Stimulated activated CD4-positive, alpha-beta T cell treated with anti-CD3 and anti-CD28 coated beads, Interleukin-2, amount 100 ng/mL, for 48 hours (primary cell): ENCODE measurements around the gene PNCK.

Experiments
- DNase-seq, 2 donors: peaks; one replicate each; pipeline ENCODE4 v3.0.0-alpha.2; 2020

The PNCK gene

DNA sequence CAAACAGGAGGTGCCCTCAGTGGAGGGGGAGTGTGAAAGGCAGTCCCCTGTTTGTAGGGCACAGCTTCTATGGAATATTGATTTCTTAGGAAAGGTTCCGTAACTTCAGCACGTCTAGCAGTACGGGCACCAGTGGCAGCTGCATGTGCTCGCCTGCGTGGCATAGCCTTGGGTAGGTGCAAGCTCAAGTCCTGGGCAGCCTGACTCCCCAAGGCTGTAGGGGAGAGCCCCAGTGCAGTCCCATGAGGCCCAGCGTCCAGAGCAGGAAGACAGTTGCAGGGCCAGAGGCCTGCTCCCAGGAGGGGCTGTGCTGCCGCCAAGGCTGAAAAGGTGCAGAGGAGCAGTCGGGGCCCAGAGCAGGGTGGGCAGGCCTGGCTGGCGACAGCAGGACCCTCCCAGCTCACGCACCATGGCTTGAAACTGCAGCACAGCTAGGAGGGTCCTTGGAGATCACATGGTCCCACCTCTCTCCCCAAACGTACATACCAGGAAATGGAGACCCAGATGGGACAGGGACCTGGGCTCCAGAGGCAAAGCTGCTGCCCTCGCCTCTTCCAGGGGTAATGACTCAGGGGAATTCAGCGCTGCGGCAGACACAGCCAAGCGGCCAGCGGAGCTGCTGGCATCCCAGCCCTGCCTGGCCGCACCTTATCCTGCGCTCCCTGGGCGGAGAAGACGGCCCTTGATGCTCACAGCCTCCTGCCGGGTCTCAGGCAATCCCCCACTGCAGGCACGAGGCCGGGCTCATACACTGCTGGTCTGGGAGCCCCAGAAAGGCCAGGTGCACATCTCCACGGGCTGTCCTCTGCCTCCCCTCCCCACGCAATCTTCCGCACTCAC is 32.7 kb downstream of the PNCK start:
- DNase-seq, result no peak

DNA sequence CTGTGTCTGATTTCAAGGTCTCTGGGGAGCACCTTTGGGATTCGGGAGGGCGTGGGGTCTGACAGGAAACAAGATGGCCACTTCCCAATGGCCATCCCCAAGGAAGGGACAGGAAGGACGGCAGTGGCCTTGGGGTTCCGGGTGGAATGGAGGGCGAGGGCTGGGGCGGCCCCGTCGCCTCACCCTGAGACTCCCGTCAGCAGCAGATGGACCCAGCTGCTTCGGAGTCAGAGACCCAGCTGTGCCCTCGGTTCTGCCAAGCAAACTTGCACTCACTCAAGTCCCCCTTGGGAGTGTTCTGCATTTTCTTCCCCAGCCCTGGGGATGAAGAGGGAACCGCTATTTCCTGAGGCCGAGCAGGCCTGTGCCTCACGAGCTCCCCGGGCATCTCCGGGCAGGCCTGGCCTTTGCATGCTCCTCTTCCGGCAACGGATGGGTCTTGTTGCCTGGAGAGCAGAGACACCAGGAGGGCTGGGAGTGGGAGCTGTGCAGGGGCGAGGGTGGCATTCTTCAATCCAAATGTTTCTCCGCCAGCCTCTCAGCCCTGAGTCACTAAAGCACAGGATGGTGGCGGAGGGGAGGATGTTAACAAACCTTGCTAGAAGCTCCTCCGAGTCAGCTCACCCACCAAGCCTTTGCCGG is 33.4 kb downstream of the PNCK start:
- DNase-seq, result no peak

DNA sequence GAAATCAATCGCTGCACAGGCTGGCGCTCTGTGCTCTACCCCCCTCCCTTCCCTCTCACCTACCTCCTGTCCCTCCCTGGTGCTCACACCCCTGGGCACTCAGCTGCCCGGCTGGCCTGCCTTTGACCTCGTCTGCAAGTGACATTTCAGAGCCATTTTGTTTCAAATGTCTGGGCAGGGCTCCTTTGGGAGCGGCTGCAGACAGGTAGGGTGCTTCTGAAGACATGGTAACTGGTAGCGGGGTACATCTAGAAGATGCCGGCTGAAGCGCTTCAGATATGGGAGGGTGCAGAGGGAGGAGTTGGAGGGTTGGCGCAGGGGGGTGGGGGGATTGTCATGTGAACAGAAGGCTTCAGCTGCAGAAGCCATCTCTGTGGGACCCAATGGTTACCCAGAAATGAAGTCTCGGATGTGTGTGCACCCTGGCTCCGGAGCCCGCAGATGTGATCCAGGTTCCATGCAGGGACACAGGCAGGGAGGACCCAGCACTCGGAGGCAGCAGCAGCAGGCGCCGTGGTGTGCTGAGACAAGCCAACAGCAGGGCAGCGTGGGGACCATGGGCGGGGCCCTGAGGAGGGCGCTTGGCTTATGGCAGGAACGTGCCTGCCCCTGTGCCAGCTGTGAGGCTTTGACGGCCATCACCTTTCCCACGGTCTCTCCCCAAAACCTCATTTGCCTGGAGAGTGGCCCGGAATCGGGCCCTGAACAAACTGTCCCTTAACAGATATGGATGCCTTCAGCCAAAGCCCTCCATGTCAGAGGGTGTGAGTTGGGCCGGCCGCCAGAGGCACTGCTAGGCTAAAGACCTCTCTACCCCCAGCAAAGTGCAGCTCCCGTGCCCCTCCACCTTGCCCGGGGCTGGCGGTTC is 34.2 kb downstream of the PNCK start:
- DNase-seq, result no peak

DNA sequence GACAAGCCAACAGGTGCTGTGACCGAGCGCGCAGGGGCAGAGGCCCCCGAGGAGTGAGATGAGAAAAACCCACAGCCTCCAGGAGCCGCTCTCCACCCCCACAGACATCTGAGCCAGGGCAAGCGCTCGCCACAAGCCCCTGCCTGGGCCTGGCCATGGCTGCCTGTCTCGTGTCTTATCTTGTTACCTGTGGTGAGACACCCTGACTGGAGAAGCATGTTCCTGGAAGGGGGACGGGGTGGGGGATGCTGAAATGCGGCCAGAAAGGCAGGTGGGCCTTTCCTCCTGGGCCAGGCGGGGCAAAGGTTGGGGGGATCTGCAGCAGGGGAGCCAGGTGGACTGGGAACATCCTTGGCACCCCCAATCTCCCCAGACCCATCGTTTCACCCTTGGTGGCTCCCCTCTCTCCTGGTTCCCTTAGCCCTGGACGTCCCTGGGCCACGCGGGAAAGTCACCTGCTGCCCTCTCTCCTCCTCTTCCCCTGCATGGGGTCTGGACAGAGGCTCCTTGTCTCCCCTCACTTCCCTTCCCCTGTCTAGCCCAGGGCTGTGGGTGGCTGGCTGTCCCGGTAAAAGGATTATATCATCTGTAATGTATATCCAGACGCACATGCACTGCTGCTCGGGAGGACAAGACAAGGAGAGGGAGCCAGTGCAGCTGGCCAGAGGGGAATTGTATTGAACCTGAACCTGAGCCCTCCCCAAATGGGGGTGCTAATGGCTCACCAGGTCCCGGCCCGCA is 35.0 kb downstream of the PNCK start:
- no peak for DNase-seq

DNA sequence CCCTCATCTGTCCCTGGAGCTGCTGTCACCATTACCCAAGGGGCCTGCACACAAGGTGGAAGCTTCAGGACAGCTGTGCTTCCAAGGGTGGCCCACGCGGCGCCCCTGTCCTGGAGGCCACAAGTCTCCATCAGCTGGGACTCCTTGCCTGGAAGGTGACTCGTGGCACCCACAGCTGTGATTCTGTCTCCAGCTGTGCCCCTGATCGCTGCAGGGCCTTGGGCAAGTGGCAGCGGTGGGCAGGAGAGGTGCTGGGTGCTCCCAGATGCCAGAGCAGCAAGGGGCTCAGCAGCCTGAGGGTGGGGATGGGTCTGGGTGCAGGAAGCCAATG is 35.6 kb downstream of the PNCK start:
- no peak for DNase-seq

DNA sequence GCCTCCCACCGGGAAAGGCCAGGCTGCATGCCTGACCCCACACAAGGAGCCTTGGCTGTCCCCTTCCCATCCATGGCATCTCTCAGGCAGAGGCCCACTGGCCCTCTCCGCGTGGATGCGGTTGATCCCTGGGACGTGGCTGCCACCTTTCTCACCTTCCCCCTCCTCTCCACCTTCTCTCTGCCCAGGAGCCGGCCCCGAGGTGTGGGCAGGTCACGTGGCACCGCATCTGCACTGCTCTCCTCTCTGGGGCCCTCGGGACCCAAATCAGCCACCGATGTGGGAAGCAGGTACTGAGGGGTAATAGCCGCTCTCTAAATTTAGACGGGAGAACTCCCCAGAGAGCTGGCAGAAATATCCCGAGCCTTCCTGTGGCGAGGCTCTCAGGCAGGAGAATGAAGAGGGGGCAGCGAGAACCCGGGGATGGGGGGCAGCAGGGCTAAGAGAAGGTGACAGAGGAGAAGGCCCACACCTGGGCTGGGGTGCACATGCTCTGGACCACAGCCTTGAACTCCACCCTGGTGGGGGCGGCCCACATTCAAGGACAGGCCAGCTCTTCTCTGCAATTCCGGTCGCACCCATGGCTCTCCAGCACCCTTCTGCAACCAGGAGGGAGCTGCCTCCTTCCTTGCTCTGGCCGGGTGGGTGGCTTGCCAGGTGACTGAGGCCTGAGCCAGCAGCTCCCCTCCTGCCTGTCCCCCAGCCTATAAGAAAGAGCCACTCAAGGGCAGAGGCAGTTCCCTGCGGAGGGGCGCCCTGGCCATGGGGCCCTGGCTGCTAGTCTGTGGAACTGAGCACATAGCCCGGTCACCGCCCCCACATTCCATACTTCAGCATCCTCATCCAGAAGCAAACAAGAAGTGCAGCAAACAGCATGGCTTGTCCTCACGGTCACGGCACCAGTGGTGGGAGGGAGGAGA is 36.2 kb downstream of the PNCK start:
- DNase-seq, result no peak

DNA sequence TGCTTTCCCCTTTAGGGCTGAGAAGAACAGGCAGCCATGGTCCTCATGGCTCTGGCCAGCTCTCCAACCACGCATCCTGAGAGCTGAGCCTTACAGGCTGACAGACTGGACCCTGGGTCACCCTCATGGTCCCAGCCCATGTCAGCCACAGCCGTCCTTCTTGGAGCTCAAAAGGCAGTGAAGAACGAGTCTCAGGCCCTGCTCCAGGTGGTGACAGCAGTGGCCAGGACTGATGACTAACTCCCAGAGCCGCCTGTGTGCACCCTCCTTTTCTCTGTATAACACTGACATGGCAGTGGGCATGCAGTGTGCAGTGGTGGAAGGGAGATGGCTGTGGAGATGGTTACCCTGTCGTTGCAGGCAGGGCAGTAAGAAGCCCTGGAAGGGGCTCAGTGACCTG is 36.9 kb downstream of the PNCK start:
- no peak for DNase-seq

DNA sequence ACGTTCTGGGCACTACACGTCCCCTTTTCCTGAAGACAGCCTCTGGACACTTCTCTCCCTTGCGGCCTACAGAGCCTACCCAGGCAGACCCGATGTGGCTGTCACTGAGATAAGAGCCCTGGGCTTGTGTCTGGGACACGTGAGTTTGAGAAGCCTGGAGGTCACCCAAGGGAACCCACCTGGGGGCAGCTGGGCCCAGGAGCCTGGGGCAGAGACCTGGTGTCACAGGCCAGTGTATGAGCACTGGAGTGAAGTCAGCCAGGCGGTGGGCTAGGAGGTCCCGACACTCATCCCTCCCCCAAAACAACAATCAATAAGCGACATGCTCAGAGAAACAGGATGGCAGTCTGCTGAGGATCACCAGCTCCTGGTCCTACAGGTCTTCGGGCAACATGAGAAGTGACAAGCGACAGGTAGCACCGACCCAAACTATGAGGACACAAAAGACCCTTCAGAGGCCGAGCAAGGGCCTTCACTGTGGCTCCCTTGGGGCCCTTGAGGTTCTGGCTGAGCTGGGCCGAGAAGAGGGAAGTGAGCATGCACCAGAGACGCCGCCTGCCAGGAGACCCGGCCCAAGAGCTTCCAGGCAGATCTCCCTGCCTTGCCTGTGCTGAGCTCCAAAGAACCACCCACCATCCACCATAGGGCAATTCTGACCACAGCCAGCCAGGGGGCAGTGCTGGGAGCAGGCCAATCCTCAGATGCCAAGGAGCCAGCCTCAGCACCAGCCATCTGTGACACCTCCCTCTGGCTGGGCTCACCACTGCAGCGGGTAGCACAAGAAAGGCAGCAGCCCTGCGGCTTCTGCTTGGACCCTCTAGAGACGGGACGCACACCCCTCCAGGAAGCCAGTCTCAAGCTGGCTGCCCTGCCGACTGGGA is 37.6 kb downstream of the PNCK start:
- no peak for DNase-seq

DNA sequence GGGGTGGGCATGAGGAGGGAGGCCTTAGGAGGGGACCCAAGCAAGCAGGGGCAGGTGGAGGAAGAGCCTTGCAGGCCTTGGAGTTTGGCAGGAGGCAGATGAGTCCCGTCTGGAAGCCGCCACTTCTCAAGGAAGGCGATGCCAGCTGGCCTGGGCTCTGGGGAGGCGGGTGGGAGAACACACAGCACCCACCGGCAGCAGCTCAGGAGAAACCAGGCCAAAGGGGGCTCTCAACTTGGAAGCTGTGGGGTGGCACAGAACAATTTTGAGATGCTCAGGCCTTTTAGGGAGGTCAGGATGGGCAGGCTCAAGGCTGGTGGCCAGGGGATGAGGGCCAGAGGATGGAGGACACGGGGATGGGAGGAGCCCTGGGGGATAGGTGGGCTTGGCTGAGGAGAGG is 38.2 kb downstream of the PNCK start:
- DNase-seq, result no peak

DNA sequence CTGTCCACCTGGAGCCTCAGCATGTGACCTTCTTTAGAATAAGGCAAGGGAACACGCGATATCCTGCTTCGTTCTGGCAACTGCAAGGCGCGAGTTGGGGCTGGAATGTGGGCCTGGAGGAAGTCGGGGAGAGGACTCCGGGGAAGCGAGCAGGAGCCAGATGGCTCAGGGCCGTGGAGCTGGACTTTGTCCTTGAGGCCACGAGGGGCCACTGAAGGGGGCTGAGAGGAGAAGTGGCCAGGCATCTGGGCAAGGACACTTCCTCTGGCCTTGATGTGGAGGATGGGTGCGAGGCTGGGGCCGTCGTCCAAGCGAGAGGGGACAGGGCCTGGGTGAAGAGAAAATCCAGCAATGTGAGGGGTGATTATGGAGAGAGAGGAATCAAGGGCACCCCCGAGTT is 38.8 kb downstream of the PNCK start:
- DNase-seq, result no peak

DNA sequence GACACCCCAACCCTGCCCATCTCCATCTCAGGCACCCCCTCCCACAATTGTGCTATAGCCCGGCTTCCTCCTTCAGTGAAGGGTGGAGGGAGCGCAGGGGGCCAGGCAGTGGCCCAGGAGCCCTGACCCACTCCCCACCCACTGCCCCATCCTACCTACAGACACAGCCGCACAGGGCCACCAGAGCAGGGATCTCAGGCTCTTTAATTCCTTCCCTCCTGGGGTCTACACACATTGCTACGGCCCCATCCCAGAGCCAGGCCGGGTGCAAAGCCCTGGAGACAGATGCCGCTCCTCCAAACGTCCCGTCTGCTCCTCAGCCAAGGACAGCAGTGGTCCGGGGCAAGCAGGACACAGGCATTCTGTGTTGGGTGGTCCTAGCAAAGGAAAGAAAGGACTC is 39.4 kb downstream of the PNCK start:
- no peak for DNase-seq

DNA sequence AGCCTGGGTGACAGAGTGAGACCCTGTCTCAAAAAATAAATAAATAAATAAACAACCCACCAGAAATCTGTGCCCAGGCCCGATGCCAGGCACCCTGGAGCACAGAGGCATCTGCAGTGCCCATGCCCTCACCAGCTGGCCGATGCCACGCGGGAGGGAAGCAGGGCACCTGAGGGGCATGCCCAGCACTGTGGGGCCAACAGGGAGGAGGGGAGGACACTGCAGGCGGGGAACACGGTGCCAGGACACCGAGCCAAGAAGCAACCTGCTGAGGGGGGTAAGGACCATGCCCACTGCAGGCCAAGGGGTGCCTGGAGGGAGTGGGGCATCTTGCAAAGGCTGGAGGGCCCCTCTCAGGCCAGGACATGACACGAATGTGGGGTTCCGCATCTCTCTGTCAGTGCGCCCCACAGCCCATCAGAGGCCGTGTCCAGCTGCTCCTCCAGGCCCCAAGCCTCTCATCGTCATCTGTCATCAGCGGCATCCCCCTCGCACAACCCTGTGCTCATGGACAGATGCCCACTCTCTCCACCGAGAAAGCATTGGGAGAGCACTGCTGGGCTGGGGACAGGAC is 39.9 kb downstream of the PNCK start:
- DNase-seq, result no peak

DNA sequence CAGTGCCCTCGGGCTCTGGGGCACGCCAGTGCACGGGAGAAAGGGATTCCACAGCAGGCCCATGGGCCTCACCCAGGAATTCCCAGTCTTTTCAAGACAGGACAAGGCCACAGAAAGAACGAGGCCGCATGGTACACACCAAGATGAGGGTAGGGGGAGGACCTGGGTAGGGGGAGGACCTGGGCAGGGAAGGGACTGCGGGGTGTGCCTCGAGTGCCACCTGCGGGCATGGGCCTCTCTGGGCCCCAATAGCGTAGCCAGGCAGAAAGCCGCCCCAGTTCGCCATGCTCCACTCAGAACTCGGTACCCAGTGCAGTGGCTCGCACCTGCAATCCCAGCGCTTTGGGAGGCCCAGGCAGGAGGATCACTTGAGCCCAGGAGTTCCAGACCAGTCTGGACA is 40.6 kb downstream of the PNCK start:
- DNase-seq, result no peak

DNA sequence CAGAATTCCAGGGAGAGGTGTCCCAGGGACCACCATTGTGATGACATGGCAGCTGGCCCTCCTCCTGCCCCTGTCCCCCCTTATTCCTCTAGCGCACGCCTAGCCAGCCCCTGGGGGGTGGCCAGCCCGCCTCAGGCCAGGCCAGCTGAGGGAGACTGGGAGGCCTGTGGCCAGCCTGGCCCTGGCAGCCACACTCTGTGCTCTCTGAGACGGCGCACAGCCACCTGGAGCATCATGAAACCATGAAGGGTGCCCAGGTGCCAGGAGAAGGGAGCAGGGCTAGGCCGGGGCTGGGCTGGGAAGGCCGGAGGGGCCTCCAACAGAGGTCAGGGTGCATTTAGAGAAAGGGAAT is 41.0 kb downstream of the PNCK start:
- no peak for DNase-seq

DNA sequence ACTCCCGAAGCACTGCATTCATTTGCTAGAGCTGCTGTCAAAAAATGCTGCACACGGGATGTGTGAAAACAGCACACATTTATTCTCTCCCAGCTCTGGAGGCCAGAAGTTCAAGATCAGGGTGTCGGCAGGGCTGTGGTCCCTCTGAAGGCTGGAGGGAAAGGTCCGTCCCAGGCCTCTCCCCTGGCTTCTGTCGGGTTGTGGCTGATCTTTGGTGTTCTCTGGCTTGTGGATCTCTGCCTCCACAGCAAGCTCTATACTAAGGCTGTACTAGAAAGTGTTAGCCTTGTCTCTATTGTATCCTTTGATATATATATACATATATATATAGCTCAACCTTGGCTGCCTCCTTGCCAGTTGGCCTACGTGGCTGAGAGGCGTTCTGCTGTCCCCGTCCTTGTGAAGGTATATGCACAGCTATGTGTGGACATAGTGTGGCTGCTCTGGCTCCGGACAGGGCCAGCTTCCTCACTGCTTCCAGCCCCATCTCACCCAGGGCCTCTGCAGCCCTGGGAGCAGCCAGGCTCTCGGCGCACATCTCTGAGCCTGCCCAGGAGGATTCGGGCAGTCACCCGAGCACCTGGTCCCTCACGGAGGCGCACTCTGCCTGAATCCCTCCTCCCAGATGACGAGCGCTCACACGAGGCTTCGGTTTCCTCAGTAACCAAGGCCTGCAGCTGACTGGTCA is 41.6 kb downstream of the PNCK start:
- DNase-seq, result no peak

DNA sequence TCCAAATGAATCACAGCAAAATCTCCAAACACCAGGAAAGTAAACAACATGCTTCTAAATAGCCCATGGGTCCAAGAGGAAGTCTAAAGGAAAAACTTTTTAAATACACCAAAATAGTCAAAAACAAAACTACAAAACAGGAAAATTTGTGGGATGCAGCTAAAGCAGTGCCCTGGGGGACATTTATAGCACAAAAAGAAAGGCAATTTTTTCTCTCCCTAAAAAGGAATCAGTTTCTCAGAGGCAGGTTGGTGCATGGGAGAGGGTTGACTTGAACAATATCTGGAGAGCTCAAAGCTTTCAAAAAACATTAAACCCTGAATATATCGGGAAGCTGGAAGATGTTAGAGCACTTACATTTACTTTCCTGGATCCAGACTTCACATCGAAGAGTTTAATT is 42.3 kb downstream of the PNCK start:
- DNase-seq, result no peak

DNA sequence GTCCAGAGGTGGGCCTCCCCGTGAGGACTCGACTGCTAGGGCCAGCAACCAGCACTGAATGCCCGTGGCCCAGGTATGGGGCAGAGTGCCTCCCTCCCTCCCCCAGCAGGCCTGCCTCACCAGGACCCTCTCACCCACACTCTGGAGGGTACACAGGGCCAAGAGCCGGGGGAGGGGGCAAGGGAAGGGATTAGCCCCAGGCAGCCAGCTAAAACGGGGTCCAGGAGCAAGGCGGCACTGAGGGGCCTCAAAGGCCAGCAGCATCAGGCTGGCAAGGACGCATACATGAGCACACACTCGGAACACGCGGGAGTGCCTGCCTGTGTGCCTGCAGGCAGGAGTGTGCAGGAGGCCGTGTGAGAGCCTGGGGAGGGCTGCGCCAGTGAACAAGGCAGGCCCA is 44.9 kb downstream of the PNCK start:
- DNase-seq, result no peak

DNA sequence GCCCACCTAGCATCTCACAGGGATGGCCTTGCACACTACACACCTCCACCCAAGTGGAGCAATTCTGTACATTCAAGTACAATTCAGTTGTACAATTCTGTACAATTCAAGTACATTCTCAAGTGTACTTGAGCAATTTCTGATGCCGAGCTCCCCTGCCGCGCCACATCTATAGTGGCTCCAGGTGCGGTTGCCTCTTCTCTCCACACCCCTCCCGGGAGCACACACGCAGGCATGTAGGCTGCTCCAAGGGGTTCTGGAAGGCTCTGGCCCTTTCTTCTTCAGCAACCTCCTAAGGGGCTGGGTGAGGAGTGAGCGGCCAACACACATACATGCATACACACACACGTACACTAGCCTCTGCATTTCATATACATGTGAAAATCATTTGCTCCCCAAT is 45.5 kb downstream of the PNCK start:
- DNase-seq, result no peak

DNA sequence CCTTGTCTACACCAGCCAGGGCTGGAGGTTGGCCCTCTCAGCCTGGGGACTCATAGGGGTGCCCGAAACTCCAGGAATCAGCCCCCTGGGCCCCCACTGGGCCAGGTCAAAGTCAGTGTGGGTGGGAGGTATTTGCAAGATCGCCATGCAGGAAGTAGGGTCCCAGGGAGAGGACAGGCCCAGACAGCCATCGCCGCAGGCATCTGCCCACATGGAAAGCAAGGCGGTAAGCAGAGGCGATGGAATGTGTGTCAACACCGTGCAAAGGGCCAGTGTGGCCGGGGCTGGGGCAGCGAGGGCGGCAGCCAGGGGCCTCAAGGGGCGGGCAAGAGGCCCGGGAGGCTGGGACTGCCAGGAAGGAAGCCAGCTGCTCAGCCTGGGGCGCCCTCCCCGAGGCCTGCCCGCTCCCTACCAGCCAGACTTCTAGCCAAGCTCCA is 45.9 kb downstream of the PNCK start:
- no peak for DNase-seq
